Measurements from ENCODE around the gene MMS19.

GRCh38 chr10:97502916-97503315 lies 4.7 kb upstream of the MMS19 start:
- TF ChIP-seq POLR2A (IDR thresholded peaks at IDR 0.05), result no peak
- TF ChIP-seq CTCF (IDR thresholded peaks at IDR 0.05), result no peak
